PC-9 (cell line): ENCODE results near the gene SLC5A7.

ENCODE experiments used
- EZH2 ChIP-seq: fragments of 200-600 bp; sonication (generic); IDR thresholded peaks from 2 replicates; pipeline ENCODE4 v1.8.0; 2017; ENCODE audit warnings: antibody characterized with exemption, low read depth
- TF ChIP-seq, protein P1 (sequence below): fragments of 200-600 bp; sonication (generic); conservative IDR thresholded peaks from 2 replicates; pipeline ENCODE4 v1.6.1; 2017; ENCODE audit warnings: mixed run types, antibody characterized with exemption, mild to moderate bottlenecking, moderate library complexity

DNA sequence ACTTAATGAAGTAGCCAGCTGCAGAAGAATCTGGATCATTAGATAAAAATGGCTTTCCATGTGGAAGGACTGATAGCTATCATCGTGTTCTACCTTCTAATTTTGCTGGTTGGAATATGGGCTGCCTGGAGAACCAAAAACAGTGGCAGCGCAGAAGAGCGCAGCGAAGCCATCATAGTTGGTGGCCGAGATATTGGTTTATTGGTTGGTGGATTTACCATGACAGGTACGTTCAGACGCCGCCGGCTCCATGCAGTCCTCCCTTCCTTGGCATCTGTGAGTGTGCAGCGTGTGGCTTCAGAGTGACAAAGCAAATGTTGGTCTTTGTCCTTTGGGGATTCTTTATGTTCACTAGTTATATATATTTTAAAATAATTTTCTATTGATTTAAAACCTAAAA is 1.8 kb downstream of the SLC5A7 start:
- TF ChIP-seq, protein P1, sequence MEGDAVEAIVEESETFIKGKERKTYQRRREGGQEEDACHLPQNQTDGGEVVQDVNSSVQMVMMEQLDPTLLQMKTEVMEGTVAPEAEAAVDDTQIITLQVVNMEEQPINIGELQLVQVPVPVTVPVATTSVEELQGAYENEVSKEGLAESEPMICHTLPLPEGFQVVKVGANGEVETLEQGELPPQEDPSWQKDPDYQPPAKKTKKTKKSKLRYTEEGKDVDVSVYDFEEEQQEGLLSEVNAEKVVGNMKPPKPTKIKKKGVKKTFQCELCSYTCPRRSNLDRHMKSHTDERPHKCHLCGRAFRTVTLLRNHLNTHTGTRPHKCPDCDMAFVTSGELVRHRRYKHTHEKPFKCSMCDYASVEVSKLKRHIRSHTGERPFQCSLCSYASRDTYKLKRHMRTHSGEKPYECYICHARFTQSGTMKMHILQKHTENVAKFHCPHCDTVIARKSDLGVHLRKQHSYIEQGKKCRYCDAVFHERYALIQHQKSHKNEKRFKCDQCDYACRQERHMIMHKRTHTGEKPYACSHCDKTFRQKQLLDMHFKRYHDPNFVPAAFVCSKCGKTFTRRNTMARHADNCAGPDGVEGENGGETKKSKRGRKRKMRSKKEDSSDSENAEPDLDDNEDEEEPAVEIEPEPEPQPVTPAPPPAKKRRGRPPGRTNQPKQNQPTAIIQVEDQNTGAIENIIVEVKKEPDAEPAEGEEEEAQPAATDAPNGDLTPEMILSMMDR, result no peak
- no peak for TF ChIP-seq EZH2
